HAP-1 (cell line): ENCODE data around the gene ZNF423.

Experiments
- DNase-seq, 2 experiments: peaks; one replicate each; pipeline ENCODE4 v3.0.0-alpha.2; 2016 to 2020; ENCODE audit warnings: low spot score in 2 of 2
- H3K27me3 ChIP-seq: fragments of 250-450 bp; sonication (Bioruptor Pico); 2 replicates; pipeline ENCODE4 v1.5.1; 2020; ENCODE audit warnings: low read depth, mild to moderate bottlenecking, moderate library complexity
- H3K36me3 ChIP-seq: fragments of 250-450 bp; sonication (Bioruptor Pico); replicated peaks from 2 replicates; pipeline ENCODE4 v1.5.1; 2020; ENCODE audit warnings: mild to moderate bottlenecking
- H3K4me1 ChIP-seq: fragments of 250-450 bp; sonication (Bioruptor Pico); 2 replicates; pipeline ENCODE4 v1.5.1; 2020; ENCODE audit warnings: mild to moderate bottlenecking
- H3K4me3 ChIP-seq: fragments of 250-450 bp; sonication (Bioruptor Pico); 2 replicates; pipeline ENCODE4 v1.5.1; 2020; ENCODE audit warnings: mild to moderate bottlenecking, moderate library complexity
- H3K9me3 ChIP-seq: fragments of 250-450 bp; sonication (Bioruptor Pico); 2 replicates; pipeline ENCODE4 v1.5.1; 2020; ENCODE audit warnings: mild to moderate bottlenecking, moderate library complexity
- in situ Hi-C: fragments of 300-500 bp; cut with MboI; formaldehyde crosslinking; loops from 3 replicates; pipeline ENCODE4 v1.14.3; 2020; ENCODE audit warnings: low sequenced_read_pairs, inconsistent platforms, mixed read lengths

Gene ZNF423

DNA sequence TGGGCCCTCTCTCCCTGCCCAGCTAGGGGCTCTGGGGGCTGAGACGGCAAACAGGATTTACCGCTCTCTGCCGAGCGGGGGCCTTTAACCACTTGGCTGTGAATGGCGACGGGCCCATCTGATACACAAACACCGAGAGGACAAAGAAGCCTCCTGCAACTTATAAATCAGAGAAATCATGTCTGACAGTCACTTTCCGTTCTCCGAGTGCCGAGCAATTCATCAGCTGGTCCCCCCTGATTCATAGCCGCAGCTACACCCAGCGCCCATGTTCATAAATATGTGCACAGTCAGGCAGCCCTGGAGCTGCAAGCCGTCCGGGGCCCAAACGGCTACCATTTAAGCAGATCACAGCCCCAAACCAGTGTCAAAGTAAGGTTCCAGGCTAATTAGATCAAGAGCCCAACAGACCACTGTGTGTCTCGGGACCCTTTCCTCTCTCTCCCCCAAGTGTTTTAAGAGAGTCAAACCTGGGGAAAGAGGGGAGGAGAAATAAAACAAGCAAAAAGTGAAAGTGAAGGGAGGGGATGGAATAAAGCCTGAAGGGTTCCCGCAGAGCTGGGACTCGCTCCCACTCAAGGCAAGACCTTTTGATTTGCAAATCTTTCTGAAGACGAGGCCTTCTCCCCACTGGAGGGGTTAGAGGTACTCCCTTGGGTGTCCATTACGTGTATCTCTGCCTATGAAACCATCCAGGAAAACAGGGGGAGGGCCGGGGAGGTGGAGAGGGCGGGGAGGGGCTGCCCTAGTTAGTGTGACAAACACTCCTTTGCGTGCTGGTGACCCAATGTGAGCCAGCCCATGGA lies 327.6 kb downstream of the ZNF423 start:
- Histone ChIP-seq H3K4me3 (no peak overlapping the region), H3K27me3 (no peaks in the 10 kb centered on the region), H3K9me3 (no peaks in the 10 kb centered on the region), H3K4me1 (peaks cover 8% of the 10 kb centered on the region), H3K36me3 (no peaks in the 10 kb centered on the region)
- peak; percentile 9 to 56 for DNase-seq
- in situ Hi-C loops, result no loop called here

DNA sequence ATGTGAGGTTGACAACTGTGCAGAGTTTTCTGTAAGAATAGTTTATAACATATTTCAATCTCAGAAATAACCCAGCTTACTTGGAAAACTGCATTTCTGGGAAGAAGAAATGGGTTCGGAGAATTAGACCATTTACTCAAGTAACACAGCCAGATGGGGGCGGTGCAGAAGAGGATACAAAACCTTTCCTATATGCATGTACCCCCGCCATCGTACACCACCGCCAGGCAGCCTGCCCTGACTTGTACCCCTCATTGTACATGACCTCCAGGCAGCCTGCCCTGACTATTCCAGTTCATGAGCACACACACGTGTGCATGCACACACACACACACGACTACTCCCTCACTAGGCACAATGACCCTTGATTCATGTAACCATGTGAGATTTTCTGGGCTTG lies 328.3 kb downstream of the ZNF423 start:
- Histone ChIP-seq H3K27me3 (no peaks in the 10 kb centered on the region), H3K36me3 (no peaks in the 10 kb centered on the region), H3K4me3 (no peak overlapping the region), H3K9me3 (no peaks in the 10 kb centered on the region), H3K4me1 (peaks cover 8% of the 10 kb centered on the region)
- in situ Hi-C loops, result no loop called here
- DNase-seq, result no peak

DNA sequence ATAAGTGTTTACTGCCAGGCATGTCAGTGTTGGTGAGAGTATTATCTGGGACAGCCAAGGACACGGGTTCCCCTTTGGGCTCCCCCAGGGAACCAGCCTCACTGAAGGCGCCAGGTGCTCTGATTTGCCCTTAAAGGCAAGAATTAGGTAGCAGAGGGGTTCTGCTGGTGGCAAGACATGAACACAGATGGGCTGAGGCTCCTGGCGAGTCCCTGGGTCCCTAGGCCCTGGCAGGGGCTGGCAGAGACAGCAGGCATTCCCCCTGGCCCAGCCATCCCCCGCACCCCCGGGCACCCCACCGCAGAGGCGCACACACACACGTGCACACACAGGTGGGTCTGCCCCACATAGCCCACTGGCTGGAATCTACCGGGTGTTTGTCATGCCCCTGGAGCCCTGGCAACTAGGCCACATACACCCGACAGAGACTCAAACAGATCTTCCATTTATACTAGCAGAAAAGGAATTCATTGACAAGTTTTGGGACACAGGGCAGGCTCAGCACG lies 329.0 kb downstream of the ZNF423 start:
- H3K4me1 ChIP-seq, result peaks cover 8% of the 10 kb centered on the region
- no peaks in the 10 kb centered on the region for H3K27me3 ChIP-seq
- in situ Hi-C loops, result no loop called here
- DNase-seq, result no peak
- H3K4me3 ChIP-seq, result no peak overlapping the region
- H3K9me3 ChIP-seq, result no peaks in the 10 kb centered on the region
- no peaks in the 10 kb centered on the region for H3K36me3 ChIP-seq

GRCh38 chr16:49524947-49525315 lies 331.0 kb downstream of the ZNF423 start:
- H3K36me3 ChIP-seq, result no peaks in the 10 kb centered on the region
- no peak overlapping the region for H3K4me3 ChIP-seq
- no peaks in the 10 kb centered on the region for H3K27me3 ChIP-seq
- H3K9me3 ChIP-seq, result no peaks in the 10 kb centered on the region
- DNase-seq, result no peak
- in situ Hi-C loops, result no loop called here
- peaks cover 8% of the 10 kb centered on the region for H3K4me1 ChIP-seq

DNA sequence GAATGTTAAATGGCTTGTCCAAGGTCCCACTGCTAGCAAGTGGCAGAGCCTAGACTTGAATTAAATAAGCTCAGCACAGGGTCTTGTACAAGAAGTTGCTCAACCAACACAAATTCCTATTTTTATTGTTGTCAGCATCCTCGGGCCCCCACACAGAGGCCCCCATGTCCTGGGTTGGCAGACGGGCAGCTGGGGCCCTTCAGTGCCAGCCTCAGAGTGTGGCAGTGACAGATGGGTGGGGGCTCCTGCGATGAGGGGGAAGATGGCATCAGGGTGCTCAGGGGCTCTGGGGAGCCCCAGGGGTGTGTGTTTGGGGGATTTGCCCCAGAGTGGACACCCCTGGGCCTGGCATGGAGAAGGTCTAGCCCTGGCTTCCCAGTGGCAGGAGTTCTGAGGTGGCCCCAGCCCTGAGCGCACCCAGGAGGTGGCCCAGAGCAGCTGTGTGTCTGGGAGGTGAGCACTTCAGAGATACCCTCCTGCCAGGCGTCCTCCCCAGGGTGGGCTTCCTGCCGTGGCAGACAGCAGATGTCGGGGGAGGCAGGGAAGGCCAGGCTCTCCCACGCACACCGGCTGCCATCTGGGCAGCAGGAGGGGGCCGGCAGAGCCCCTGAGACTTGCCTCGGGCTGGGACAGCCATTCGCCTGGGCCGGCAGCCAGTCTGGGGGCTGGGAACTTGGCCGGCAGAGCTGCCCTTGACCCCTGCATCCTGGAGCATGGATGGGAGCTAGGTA lies 331.5 kb downstream of the ZNF423 start:
- Histone ChIP-seq H3K4me1 (peaks cover 8% of the 10 kb centered on the region), H3K4me3 (no peak overlapping the region), H3K9me3 (no peaks in the 10 kb centered on the region), H3K27me3 (no peaks in the 10 kb centered on the region), H3K36me3 (no peaks in the 10 kb centered on the region)
- no peak for DNase-seq
- in situ Hi-C loops, result no loop called here

- Histone ChIP-seq H3K36me3 (no peaks in the 10 kb centered on the region), H3K9me3 (no peaks in the 10 kb centered on the region), H3K4me1 (peaks cover 8% of the 10 kb centered on the region), H3K4me3 (no peak overlapping the region), H3K27me3 (no peaks in the 10 kb centered on the region)
- DNase-seq, result no peak
- in situ Hi-C loops, result no loop called here
Observed at GRCh38 chr16:49523435-49524159, 332.3 kb downstream of the ZNF423 start.

GRCh38 chr16:49521734-49522325 lies 334.1 kb downstream of the ZNF423 start:
- Histone ChIP-seq H3K4me1 (no peaks in the 10 kb centered on the region), H3K4me3 (no peak overlapping the region), H3K9me3 (no peaks in the 10 kb centered on the region), H3K36me3 (no peaks in the 10 kb centered on the region), H3K27me3 (no peaks in the 10 kb centered on the region)
- in situ Hi-C loops, result no loop called here
- DNase-seq, result no peak

- Histone ChIP-seq H3K36me3 (no peaks in the 10 kb centered on the region), H3K27me3 (no peaks in the 10 kb centered on the region), H3K9me3 (no peaks in the 10 kb centered on the region), H3K4me1 (no peaks in the 10 kb centered on the region), H3K4me3 (no peak overlapping the region)
- in situ Hi-C loops, result no loop called here
- no peak for DNase-seq
Observed at GRCh38 chr16:49520492-49521038, 335.3 kb downstream of the ZNF423 start.

- in situ Hi-C loops, result no loop called here
- DNase-seq, result no peak
Observed at GRCh38 chr16:49519741-49520140, 336.2 kb downstream of the ZNF423 start.

DNA sequence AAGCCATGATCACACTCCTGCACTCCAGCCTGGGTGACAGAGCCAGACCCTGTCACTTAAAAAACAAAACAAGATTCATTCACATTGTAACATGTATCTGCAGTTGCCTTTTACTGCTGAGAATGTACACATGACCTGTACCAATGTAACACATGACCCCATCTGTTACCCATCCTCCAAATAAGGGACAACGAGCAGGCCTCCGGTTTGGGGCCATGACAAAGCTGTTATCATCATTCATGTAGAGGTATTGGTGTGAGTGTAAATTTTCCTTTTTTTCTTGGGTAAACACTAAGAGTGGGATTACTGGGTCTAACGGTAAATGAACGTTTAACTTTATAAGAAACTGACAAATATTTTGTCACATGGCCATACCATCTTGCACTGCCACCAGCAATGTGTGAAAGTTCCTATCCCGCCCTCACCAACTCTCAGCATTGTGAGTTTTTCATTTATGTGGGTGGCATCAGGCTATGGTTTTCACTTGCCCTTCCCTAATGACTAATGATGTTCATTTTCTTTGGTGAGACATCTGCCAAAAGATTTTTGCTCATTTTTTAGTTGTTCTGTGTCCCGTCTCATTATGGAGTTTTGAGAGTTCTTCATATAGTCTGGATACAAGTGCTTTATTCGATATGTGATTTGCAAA lies 336.8 kb downstream of the ZNF423 start:
- Histone ChIP-seq H3K9me3 (no peaks in the 10 kb centered on the region), H3K4me3 (no peak overlapping the region), H3K4me1 (no peaks in the 10 kb centered on the region), H3K36me3 (no peaks in the 10 kb centered on the region), H3K27me3 (no peaks in the 10 kb centered on the region)
- DNase-seq, result no peak
- in situ Hi-C loops, result no loop called here

More at GRCh38 chr16:49519741-49520140, 336.2 kb downstream of the ZNF423 start:
- Histone ChIP-seq H3K4me3 (no peak overlapping the region), H3K27me3 (no peaks in the 10 kb centered on the region), H3K4me1 (no peaks in the 10 kb centered on the region), H3K9me3 (no peaks in the 10 kb centered on the region), H3K36me3 (no peaks in the 10 kb centered on the region)

DNA sequence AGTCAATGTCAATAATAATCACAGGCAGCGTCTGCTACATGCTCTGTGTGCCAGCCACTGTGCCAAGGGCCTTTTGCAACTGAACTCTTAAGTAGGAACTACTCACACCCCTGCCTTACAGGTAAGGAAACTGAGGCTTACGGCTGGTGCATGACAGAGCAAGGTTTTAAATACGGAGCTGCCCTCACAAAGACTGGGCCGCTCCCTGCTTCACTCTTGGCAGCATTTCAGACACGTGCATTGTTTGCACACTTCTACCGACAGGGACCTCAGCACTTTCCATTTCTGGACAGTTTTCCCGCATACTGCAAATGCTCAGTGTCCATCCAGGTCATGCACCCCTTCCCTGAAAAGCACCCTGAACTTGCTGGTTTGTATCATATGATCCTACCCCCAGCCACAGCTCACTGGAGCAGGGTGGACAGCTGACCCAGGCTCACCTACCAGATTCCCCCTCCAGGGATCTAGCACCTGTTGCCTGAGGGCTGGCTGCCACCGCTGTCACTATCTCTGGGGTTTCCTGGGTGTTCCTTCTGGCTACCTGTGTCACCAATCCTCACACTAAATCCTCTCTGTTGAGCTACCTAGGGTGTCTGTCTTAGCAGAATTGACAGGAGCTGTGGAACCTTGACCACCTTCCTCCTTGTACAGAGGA lies 339.4 kb downstream of the ZNF423 start:
- Histone ChIP-seq H3K4me1 (no peaks in the 10 kb centered on the region), H3K36me3 (no peaks in the 10 kb centered on the region), H3K9me3 (no peaks in the 10 kb centered on the region), H3K27me3 (no peaks in the 10 kb centered on the region), H3K4me3 (no peak overlapping the region)
- DNase-seq, result no peak
- in situ Hi-C loops, result no loop called here

GRCh38 chr16:49515861-49516260 lies 340.1 kb downstream of the ZNF423 start:
- H3K9me3 ChIP-seq, result no peaks in the 10 kb centered on the region
- H3K27me3 ChIP-seq, result no peaks in the 10 kb centered on the region
- H3K4me3 ChIP-seq, result no peak overlapping the region
- no peaks in the 10 kb centered on the region for H3K4me1 ChIP-seq
- H3K36me3 ChIP-seq, result no peaks in the 10 kb centered on the region
- no peak for DNase-seq
- in situ Hi-C loops, result no loop called here
